SK-N-SH (cell line): Measurements from ENCODE around the gene APBA3. TPM values are rescaled to one million over a fixed set of nuclear protein-coding genes. Genes with fewer than 3 reads are reported as not detected.

ENCODE experiments used
- CTCF ChIA-PET: fragments of 300-600, 350-600 bp; formaldehyde crosslinking; extraction: SDS; loops from one replicate; lab custom pipeline; 2021; lab: Yijun Ruan, JAX
- POLR2A ChIA-PET: fragments of 350-600 bp; sonication (Branson Sonifier 250); formaldehyde crosslinking; extraction: SDS; loops from one replicate; lab custom pipeline; 2020; ENCODE audit warnings: antibody characterized with exemption, inconsistent platforms; lab: Yijun Ruan, JAX
- DNase-seq: peaks from one replicate; pipeline ENCODE4 v3.0.0; 2012
- H2AFZ ChIP-seq: fragments of 200-600 bp; sonication (generic); 2 replicates; pipeline ENCODE4 v1.8.1; 2016; ENCODE audit warnings: antibody characterized with exemption, mild to moderate bottlenecking, low read depth
- H3F3A ChIP-seq: fragments of 200-600 bp; sonication (generic); replicated peaks from 2 replicates; pipeline ENCODE3; 2016; ENCODE audit warnings: antibody characterized with exemption, mild to moderate bottlenecking; ENCODE audit not compliant: insufficient read depth
- H3K27ac ChIP-seq, 2 experiments: fragments of 200-500 bp in 1 of 2; fragments of 200-600 bp in 1 of 2; sonication (Bioruptor generic) in 1 of 2; sonication (generic), shearing (Covaris generic) in 1 of 2; 2 replicates each; pipeline versions ENCODE4 v1.5.1 to v1.6.1; 2014 to 2016; ENCODE audit warnings: low read depth in 2 of 2, inconsistent platforms in 1 of 2, low read length in 1 of 2, mild to moderate bottlenecking in 1 of 2, mixed read lengths in 1 of 2
- H3K27me3 ChIP-seq: fragments of 200-600 bp; sonication (generic), shearing (Covaris generic); 2 replicates; pipeline ENCODE4 v1.6.1; 2016; ENCODE audit warnings: mixed run types; ENCODE audit not compliant: insufficient read depth
- H3K36me3 ChIP-seq, 2 experiments: fragments of 200-500 bp in 1 of 2; fragments of 200-600 bp in 1 of 2; sonication (Bioruptor generic) in 1 of 2; sonication (generic) in 1 of 2; replicated peaks in 1 of 2; 2 replicates each; pipeline versions ENCODE3 to v1.5.1; 2014 to 2016; ENCODE audit warnings: low read length in 1 of 2, mild to moderate bottlenecking in 1 of 2; ENCODE audit not compliant: insufficient read depth in 2 of 2, control insufficient read depth in 1 of 2
- H3K4me1 ChIP-seq, 2 experiments: fragments of 200-500 bp in 1 of 2; fragments of 200-600 bp in 1 of 2; sonication (Bioruptor generic) in 1 of 2; sonication (generic), shearing (Covaris generic) in 1 of 2; 2 replicates each; pipeline versions ENCODE4 v1.5.1 to v1.6.1; 2014 to 2016; ENCODE audit warnings: low read depth in 1 of 2, low read length in 1 of 2, mixed run types in 1 of 2; ENCODE audit not compliant: insufficient read depth in 2 of 2, control insufficient read depth in 1 of 2
- H3K4me2 ChIP-seq: fragments of 200-600 bp; sonication (generic), shearing (Covaris generic); 2 replicates; pipeline ENCODE4 v1.6.1; 2017; ENCODE audit warnings: mixed run types
- H3K4me3 ChIP-seq, 2 experiments: fragments of 200-500 bp in 1 of 2; fragments of 200-600 bp in 1 of 2; sonication (Bioruptor generic) in 1 of 2; sonication (generic), shearing (Covaris generic) in 1 of 2; 2 replicates each; pipeline versions ENCODE4 v1.5.1 to v1.8.1; 2014 to 2016; ENCODE audit warnings: low read depth in 2 of 2, inconsistent platforms in 1 of 2, low read length in 1 of 2, mild to moderate bottlenecking in 1 of 2, mixed read lengths in 1 of 2, moderate library complexity in 1 of 2
- H3K79me2 ChIP-seq: fragments of 200-600 bp; sonication (generic); 2 replicates; pipeline ENCODE4 v1.8.1; 2017; ENCODE audit warnings: mild to moderate bottlenecking; ENCODE audit not compliant: insufficient read depth
- H3K9ac ChIP-seq: fragments of 200-600 bp; sonication (generic); 2 replicates; pipeline ENCODE4 v1.6.1; 2017; ENCODE audit warnings: mixed run types
- H3K9me2 ChIP-seq: fragments of 200-600 bp; sonication (generic); 2 replicates; pipeline ENCODE4 v1.6.1; 2017; ENCODE audit warnings: mixed run types
- H3K9me3 ChIP-seq: fragments of 200-600 bp; sonication (generic); 2 replicates; pipeline ENCODE4 v1.6.1; 2017; ENCODE audit warnings: mixed run types, mild to moderate bottlenecking, moderate library complexity
- H4K20me1 ChIP-seq: fragments of 200-600 bp; sonication (generic); 2 replicates; pipeline ENCODE4 v1.6.1; 2017; ENCODE audit warnings: mild to moderate bottlenecking, mixed run types; ENCODE audit not compliant: insufficient read depth
- CHD2 ChIP-seq: fragments of 150-350 bp; IDR thresholded peaks from 2 replicates; pipeline ENCODE4 v1.6.1; 2018; ENCODE audit warnings: low read length; ENCODE audit not compliant: partially characterized antibody
- ELF1 ChIP-seq: IDR thresholded peaks from 2 replicates; pipeline ENCODE4 v1.4.0; 2012
- EP300 ChIP-seq, 2 experiments: IDR thresholded peaks; 2 replicates each; pipeline versions ENCODE4 v1.4.0 to v1.6.1; 2012; ENCODE audit warnings: borderline replicate concordance in 1 of 2, low read depth in 1 of 2, low read length in 1 of 2
- EZH2phosphoT487 ChIP-seq: fragments of 200-600 bp; sonication (generic); IDR thresholded peaks from 2 replicates; pipeline ENCODE4 v1.6.1; 2017; ENCODE audit warnings: low read depth, mixed run types, mild to moderate bottlenecking, antibody characterized with exemption, moderate library complexity, borderline replicate concordance
- FOXJ3 ChIP-seq: sonication (generic); formaldehyde crosslinking; IDR thresholded peaks from 2 replicates; pipeline ENCODE4 v1.5.1; 2020; ENCODE audit warnings: mild to moderate bottlenecking, missing genetic modification reagents
- GABPA ChIP-seq: IDR thresholded peaks from 2 replicates; pipeline ENCODE4 v1.4.0; 2012; ENCODE audit warnings: low read depth, mild to moderate bottlenecking
- JUND ChIP-seq: IDR thresholded peaks from 2 replicates; pipeline ENCODE4 v1.4.0; 2012
- MAX ChIP-seq: IDR thresholded peaks from 2 replicates; pipeline ENCODE4 v1.4.0; 2012; ENCODE audit warnings: low read depth
- MXI1 ChIP-seq: IDR thresholded peaks from 2 replicates; pipeline ENCODE4 v1.6.1; 2012; ENCODE audit warnings: mild to moderate bottlenecking, low read depth, low read length, improper control_type of control experiment
- PBX3 ChIP-seq: IDR thresholded peaks from 2 replicates; pipeline ENCODE4; 2012
- RAD21 ChIP-seq: IDR thresholded peaks from 2 replicates; pipeline ENCODE4 v1.6.1; 2012; ENCODE audit warnings: mild to moderate bottlenecking, low read length
- REST ChIP-seq: IDR thresholded peaks from 2 replicates; pipeline ENCODE4 v1.6.1; 2012; ENCODE audit warnings: mild to moderate bottlenecking, low read depth, low read length, moderate library complexity
- SIN3A ChIP-seq: IDR thresholded peaks from 2 replicates; pipeline ENCODE4 v1.6.1; 2012; ENCODE audit warnings: low read depth, mild to moderate bottlenecking, low read length, moderate library complexity, borderline replicate concordance
- TAF1 ChIP-seq: IDR thresholded peaks from 2 replicates; pipeline ENCODE4 v1.6.1; 2012; ENCODE audit warnings: low read depth, mild to moderate bottlenecking, low read length, moderate library complexity, borderline replicate concordance
- USF1 ChIP-seq: IDR thresholded peaks from 2 replicates; pipeline ENCODE4 v1.4.0; 2012; ENCODE audit warnings: low read depth, borderline replicate concordance
- YY1 ChIP-seq: IDR thresholded peaks from 2 replicates; pipeline ENCODE4 v1.4.0; 2012; ENCODE audit warnings: low read depth, mild to moderate bottlenecking
- WGBS: methylation state at CpG from one replicate; pipeline ENCODE4 v1.1.6; 2017; ENCODE audit warnings: low lambda C conversion rate; 5-methylcytosine and 5-hydroxymethylcytosine counted together
- polyA plus RNA-seq, 3 experiments: library from polyadenylated mRNA; depleted of rRNA; stranded (reverse); fragments of >200 nt; gene quantifications; 2 replicates each; pipeline ENCODE4 v1.2.3, GENCODE V29; 2012

The APBA3 gene
- polyA plus RNA-seq, 1 of the 3 experiments (the other 2 are of a cell fraction), result 10.6 TPM

- no peak overlapping the region for H3K4me3 ChIP-seq
- POLR2A ChIA-PET, result no interaction called here
- H3K36me3 ChIP-seq, result no peaks in the 10 kb centered on the region
- no peak for TF ChIP-seq SIN3A
- TF ChIP-seq USF1, result no peak
- TF ChIP-seq GABPA, result no peak
- TF ChIP-seq EP300 (IDR thresholded peaks at IDR 0.05; ENCODE audit: borderline replicate concordance in 1 of 2, low read depth in 1 of 2, low read length in 1 of 2), result no peak
- no peak for TF ChIP-seq MAX
- no peak for TF ChIP-seq RAD21
- TF ChIP-seq CHD2, result no peak
- CTCF ChIA-PET, result interaction anchor here (1.1 kb wide), 1 partner anchor 14 kb away, joined by 3 read pairs; no protein-coding TSS in a partner anchor
- peaks cover 41% of the 10 kb centered on the region for H3K27me3 ChIP-seq
- no peak overlapping the region for H3K4me2 ChIP-seq
- no peaks in the 10 kb centered on the region for H3F3A ChIP-seq
- WGBS, result 63% methylated on average over 10 of the region's 10 CpGs
- H4K20me1 ChIP-seq, result no peaks in the 10 kb centered on the region
- no peak overlapping the region for H2AFZ ChIP-seq
- no peaks in the 10 kb centered on the region for H3K4me1 ChIP-seq
- DNase-seq, result no peak
- no peak overlapping the region for H3K27ac ChIP-seq
- H3K9me3 ChIP-seq, result no peaks in the 10 kb centered on the region
- H3K9me2 ChIP-seq, result no peaks in the 10 kb centered on the region
- no peak overlapping the region for H3K9ac ChIP-seq
- H3K79me2 ChIP-seq, result no peaks in the 10 kb centered on the region
These were observed 23.8 kb downstream of the APBA3 start for GRCh38 chr19:3737487-3738205.

- no peak for TF ChIP-seq EZH2phosphoT487
- TF ChIP-seq FOXJ3 (CRISPR knock-in tag), result no peak
- CTCF ChIA-PET, result interaction anchor here (1.5 kb wide), 1 partner anchor 86 kb away, joined by 3 read pairs; no protein-coding TSS in a partner anchor
- 15% methylated on average over 14 of the region's 21 CpGs for WGBS
These were observed 25.3 kb downstream of the APBA3 start for GRCh38 chr19:3736106-3736724.

GRCh38 chr19:3734310-3734600 is 27.2 kb downstream of the APBA3 start:
- H3K4me2 ChIP-seq, result no peak overlapping the region
- ChIA-PET CTCF (interaction anchor here (1.5 kb wide), 1 partner anchor 12 kb away, joined by 3 read pairs; no protein-coding TSS in a partner anchor), POLR2A (no interaction called here)
- H3K9me3 ChIP-seq, result no peaks in the 10 kb centered on the region
- H2AFZ ChIP-seq, result no peak overlapping the region
- H3F3A ChIP-seq, result no peaks in the 10 kb centered on the region
- no peak for DNase-seq
- H3K4me3 ChIP-seq, result no peak overlapping the region
- no peaks in the 10 kb centered on the region for H3K9me2 ChIP-seq
- no peaks in the 10 kb centered on the region for H3K79me2 ChIP-seq
- no peak overlapping the region for H3K27ac ChIP-seq
- 24% methylated on average over 13 of the region's 14 CpGs for WGBS
- peaks cover 42% of the 10 kb centered on the region for H3K27me3 ChIP-seq
- H3K9ac ChIP-seq, result no peak overlapping the region
- no peaks in the 10 kb centered on the region for H3K36me3 ChIP-seq
- no peaks in the 10 kb centered on the region for H4K20me1 ChIP-seq
- H3K4me1 ChIP-seq, result no peaks in the 10 kb centered on the region
- TF ChIP-seq TAF1, result no peak
- TF ChIP-seq ELF1, result no peak
- TF ChIP-seq MXI1, result no peak
- no peak for TF ChIP-seq JUND
- TF ChIP-seq PBX3, result no peak
- no peak for TF ChIP-seq EZH2phosphoT487
- TF ChIP-seq REST, result no peak
- TF ChIP-seq YY1, result no peak

More at GRCh38 chr19:3736106-3736724, 25.3 kb downstream of the APBA3 start:
- no peak for DNase-seq
- Histone ChIP-seq H3F3A (no peaks in the 10 kb centered on the region), H3K27me3 (peaks cover 42% of the 10 kb centered on the region), H3K9me2 (no peaks in the 10 kb centered on the region), H3K27ac (no peak overlapping the region), H3K4me1 (no peaks in the 10 kb centered on the region), H2AFZ (no peak overlapping the region), H4K20me1 (no peaks in the 10 kb centered on the region), H3K4me3 (no peak overlapping the region), H3K36me3 (no peaks in the 10 kb centered on the region), H3K9me3 (no peaks in the 10 kb centered on the region), H3K79me2 (no peaks in the 10 kb centered on the region), H3K9ac (no peak overlapping the region), H3K4me2 (no peak overlapping the region)
- POLR2A ChIA-PET, result no interaction called here
